Small intestine (tissue), 7 donors: ENCODE data around the gene ACTL7B. TPM values are rescaled to one million over a fixed set of nuclear protein-coding genes. Genes with fewer than 3 reads are reported as not detected.
"Not testable (repeated sequence)": the region's sequence is repeated elsewhere in the genome, so short reads cannot be mapped to it uniquely, and the experiment has no call there.

Experiments used
- DNase-seq, 2 donors: peaks; one replicate each; pipeline versions ENCODE4 v3.0.0 to v3.0.0-alpha.2; 2013
- FAIRE-seq: peaks from 2 replicates; lab custom pipeline; 2012; peaks lifted over from hg19 to GRCh38; lab: Jason Lieb, UNC
- H3K27ac ChIP-seq, 3 donors: one replicate each; pipeline ENCODE4 v1.5.1; 2013; ENCODE audit warnings: low read length in 2 of 3, mild to moderate bottlenecking in 2 of 3, control low read depth in 1 of 3, inconsistent platforms in 1 of 3, low read depth in 1 of 3, moderate library complexity in 1 of 3
- H3K27me3 ChIP-seq, 3 donors: one replicate each; pipeline ENCODE4 v1.6.1; 2013; ENCODE audit warnings: low read length in 3 of 3, inconsistent platforms in 1 of 3; ENCODE audit not compliant: control insufficient read depth in 3 of 3, insufficient read depth in 3 of 3
- H3K36me3 ChIP-seq, 3 donors: one replicate each; pipeline ENCODE4 v1.6.1; 2013; ENCODE audit warnings: low read length in 3 of 3, inconsistent platforms in 1 of 3, low read depth in 1 of 3, mild to moderate bottlenecking in 1 of 3, moderate library complexity in 1 of 3; ENCODE audit not compliant: control insufficient read depth in 3 of 3, insufficient read depth in 2 of 3
- H3K4me1 ChIP-seq, 3 donors: one replicate each; pipeline ENCODE4 v1.6.1; 2013; ENCODE audit warnings: low read length in 2 of 3, inconsistent platforms in 1 of 3, low read depth in 1 of 3, mild to moderate bottlenecking in 1 of 3, moderate library complexity in 1 of 3; ENCODE audit not compliant: control insufficient read depth in 3 of 3, insufficient read depth in 2 of 3
- H3K4me3 ChIP-seq, 3 donors: one replicate each; pipeline ENCODE4 v1.5.1; 2013; ENCODE audit warnings: low read length in 3 of 3, control low read depth in 1 of 3, inconsistent platforms in 1 of 3, low read depth in 1 of 3, mild to moderate bottlenecking in 1 of 3, moderate library complexity in 1 of 3
- H3K9me3 ChIP-seq, 2 donors: one replicate each; pipeline ENCODE4 v1.6.1; 2013; ENCODE audit warnings: low read depth in 1 of 2, low read length in 1 of 2; ENCODE audit not compliant: control insufficient read depth in 2 of 2, insufficient read depth in 1 of 2
- WGBS, 3 donors: extraction: QIAGEN DNeasy Blood & Tissue Kit; methylation state at CpG; one replicate each; pipeline ENCODE4 v1.1.7; 2013; 5-methylcytosine and 5-hydroxymethylcytosine counted together
- polyA plus RNA-seq, 4 donors: library from polyadenylated mRNA; stranded (reverse) in 3 of 4; unstranded in 1 of 4; fragments of 200-250 nt in 3 of 4; fragments of 120-200 nt in 1 of 4; gene quantifications; one replicate each; pipeline versions ENCODE4 v1.2.1 to v1.2.3, GENCODE V29; 2013
- donor health status: healthy with polysubstance abuse.
- donor health status: control.
- donor health status: control.
- donor health status: Bipolar disorder and iron deficiency.
- donor health status: healthy.

Gene ACTL7B
- polyA plus RNA-seq, 4 donors: not detected

DNA sequence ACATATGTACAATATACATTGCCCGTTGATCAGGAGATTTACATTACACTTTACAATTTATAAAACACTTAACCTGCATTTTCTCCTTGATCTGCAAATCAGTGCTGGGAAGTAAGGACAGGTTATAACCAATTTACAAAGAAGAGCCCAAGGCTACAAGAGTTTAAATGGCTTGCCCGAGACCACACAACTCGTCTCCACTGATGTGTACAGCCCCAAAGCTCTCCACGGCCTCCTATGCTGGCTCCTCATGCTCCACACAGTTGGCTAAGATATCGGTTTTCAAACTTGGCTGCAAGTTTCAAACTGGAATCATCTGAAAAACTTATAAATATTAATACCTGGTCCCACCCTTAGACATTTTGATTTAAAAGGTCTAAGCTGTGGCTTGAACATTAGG is 10.3 kb downstream of the ACTL7B start:
- Histone ChIP-seq H3K9me3 (no peaks in the 10 kb centered on the region), H3K4me1 (no peaks in the 10 kb centered on the region), H3K4me3 (no peak overlapping the region), H3K27ac (no peak overlapping the region), H3K36me3 (no peaks in the 10 kb centered on the region), H3K27me3 (no peaks in the 10 kb centered on the region)
- 85 to 87% (median 86%) methylated on average over 5 of the region's 5 CpGs for WGBS, 3 donors
- no peak for DNase-seq
- no peak for FAIRE-seq

DNA sequence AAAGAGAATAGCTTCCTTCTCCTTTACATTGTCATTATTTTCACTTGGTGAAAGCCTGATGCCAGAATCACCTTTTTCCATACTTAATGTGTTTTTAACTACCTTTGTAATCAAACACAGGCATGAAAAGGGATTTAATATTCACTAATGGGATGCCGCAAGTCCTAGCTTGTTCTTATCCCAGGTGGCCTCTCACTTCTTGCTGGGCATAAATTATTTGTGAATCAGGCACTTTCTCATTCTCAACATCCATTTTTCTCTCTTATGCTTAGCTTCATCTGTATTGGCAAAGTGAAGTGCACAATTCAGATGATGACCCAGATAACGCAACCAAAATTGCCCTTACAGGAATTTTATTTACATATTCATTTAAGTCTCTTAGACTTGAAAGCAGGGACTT is 10.9 kb downstream of the ACTL7B start:
- Histone ChIP-seq H3K4me3 (no peak overlapping the region), H3K27ac (no peak overlapping the region), H3K4me1 (no peaks in the 10 kb centered on the region), H3K9me3 (no peaks in the 10 kb centered on the region), H3K27me3 (no peaks in the 10 kb centered on the region), H3K36me3 (no peaks in the 10 kb centered on the region)
- DNase-seq: no peak
- FAIRE-seq: no peak
- 75 to 91% (median 85%) methylated on average over 2 of the region's 2 CpGs for WGBS, 3 donors

DNA sequence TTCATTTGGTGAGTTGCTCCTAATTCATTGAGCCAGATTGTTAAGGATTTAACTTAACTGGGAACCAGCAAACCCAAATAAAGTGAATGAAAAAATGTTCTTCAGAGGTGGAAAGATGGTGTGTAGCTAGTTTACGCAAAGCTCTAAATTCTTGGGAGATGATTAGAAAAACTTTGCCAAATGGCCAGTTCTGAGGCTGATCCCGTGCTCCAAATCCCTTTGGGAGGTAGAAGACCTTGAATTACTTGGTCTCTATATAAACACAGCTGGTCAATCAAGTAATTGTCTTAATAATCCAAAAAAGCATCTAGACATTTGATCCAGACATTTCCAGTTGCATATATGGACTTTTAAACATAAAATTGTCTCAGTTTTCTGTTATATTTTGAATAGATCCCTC is 11.4 kb downstream of the ACTL7B start:
- Histone ChIP-seq H3K27me3 (no peaks in the 10 kb centered on the region), H3K9me3 (no peaks in the 10 kb centered on the region), H3K4me1 (no peaks in the 10 kb centered on the region), H3K4me3 (no peak overlapping the region), H3K27ac (no peak overlapping the region), H3K36me3 (no peaks in the 10 kb centered on the region)
- DNase-seq: no peak
- WGBS, 3 donors: 46 to 52% (median 50%) methylated on average over 2 of the region's 2 CpGs
- FAIRE-seq: no peak

DNA sequence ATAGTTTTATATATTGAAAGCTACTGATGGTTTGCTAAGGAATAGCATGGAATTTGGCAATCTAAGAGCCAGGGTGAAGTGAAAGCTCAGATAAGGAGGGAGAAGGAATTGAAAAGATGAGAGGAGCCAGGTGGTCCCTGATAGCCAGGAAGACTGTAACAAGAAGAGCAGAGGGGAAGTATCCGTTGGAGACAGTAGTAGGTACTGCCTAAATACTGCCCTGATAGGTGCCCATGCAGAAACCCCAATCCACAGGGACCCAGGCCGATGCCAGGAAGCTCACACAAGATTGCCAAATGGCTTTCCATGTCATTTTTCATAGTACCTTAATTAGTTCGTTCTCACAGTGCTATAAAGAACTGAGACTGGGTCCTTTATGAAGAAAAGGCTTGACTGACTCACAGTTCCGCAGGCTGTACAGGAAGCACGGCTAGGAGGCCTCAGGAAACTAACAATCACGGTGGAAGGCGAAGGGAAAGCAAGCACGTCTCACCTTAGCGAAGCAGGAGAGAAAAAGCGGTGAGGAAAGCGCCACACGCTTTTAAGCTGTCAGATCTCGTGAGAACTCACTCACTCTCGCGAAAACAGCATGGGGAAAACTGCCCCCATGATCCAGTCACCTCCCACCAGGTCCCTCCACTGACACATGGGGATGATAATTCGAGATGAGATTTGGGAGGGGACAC is 13.0 kb downstream of the ACTL7B start:
- Histone ChIP-seq H3K4me3 (no peak overlapping the region), H3K27ac (no peak overlapping the region), H3K9me3 (no peaks in the 10 kb centered on the region), H3K36me3 (no peaks in the 10 kb centered on the region), H3K27me3 (no peaks in the 10 kb centered on the region), H3K4me1 (no peaks in the 10 kb centered on the region)
- DNase-seq (no peak), FAIRE-seq (no peak)
- WGBS, 3 donors: 62 to 77% (median 67%) methylated on average over 16 of the region's 16 CpGs

DNA sequence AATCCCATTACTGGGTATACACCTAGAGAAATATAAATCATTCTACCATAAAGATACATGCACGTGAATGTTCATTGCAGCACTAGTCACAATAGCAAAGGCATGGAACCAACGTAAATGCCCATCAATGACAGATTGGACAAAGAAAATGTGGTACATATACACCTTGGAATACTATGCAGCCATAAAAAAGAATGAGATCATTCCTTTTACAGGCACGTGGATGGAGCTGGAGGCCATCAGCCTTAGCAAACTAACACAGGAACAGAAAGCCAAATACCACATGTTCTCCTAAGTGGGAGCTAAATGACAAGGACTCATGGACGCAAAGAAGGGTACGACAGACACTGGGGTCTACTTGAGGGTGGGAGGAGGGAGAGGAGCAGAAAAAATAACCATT is 16.2 kb downstream of the ACTL7B start:
- H3K36me3 ChIP-seq, FAIRE-seq: not testable (repeated sequence)
- WGBS, 3 donors: 86 to 90% (median 89%) methylated on average over 5 of the region's 5 CpGs

DNA sequence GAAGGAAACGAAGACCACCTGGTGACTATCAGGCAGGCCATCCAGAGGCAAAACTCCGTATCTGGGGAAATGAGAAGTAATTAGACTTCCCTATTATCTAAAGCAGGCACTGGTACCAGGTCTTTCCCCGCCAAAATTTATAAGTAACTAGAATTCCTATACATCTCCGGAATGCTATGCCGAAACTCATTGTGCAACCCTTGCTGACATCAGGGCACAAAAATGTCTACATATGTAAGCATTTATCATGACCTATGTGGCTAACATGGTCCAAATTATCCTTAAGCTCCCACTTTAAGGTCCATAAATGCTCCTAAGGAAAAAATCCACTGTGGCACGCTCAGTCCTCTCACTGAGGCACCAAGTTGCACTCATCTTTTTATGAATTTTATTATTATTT is 17.8 kb downstream of the ACTL7B start:
- Histone ChIP-seq H3K36me3 (no peaks in the 10 kb centered on the region), H3K9me3 (no peaks in the 10 kb centered on the region)

More for the DNA sequence above, 16.2 kb downstream of the ACTL7B start:
- not testable (repeated sequence) for H3K9me3 ChIP-seq, H3K27ac ChIP-seq, H3K4me3 ChIP-seq, H3K27me3 ChIP-seq, H3K4me1 ChIP-seq, DNase-seq

DNA sequence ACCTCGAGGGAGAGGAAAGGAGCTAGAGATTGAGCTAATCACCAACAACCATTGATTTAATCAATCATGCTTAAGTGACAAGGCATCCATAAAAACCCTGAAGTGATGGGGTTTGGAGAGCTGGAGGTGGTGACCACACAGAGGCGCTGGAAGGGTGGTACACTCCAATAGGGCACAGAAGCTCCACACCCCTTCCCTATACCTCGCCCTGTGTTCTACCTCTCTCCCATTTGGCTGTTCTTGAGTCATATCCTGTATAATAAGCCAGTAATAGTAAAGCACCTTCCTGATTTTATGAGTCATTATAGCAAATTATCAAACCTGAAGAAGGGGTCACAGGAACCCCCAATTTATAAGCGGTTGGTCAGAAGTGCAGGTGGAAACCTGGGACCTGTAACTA is 18.3 kb downstream of the ACTL7B start:
- FAIRE-seq (no peak), DNase-seq (no peak)
- Histone ChIP-seq H3K9me3 (no peaks in the 10 kb centered on the region), H3K27me3 (no peaks in the 10 kb centered on the region), H3K36me3 (no peaks in the 10 kb centered on the region), H3K27ac (no peak overlapping the region), H3K4me1 (no peaks in the 10 kb centered on the region), H3K4me3 (no peak overlapping the region)
- 40 to 75% (median 58%) methylated on average over 4 of the region's 4 CpGs for WGBS, 3 donors

More for the DNA sequence above, 17.8 kb downstream of the ACTL7B start:
- no peaks in the 10 kb centered on the region for H3K27me3 ChIP-seq
- FAIRE-seq (no peak), DNase-seq (no peak)
- WGBS, 3 donors: 90 to 92% (median 92%) methylated on average over 6 of the region's 6 CpGs
- no peaks in the 10 kb centered on the region for H3K4me1 ChIP-seq
- H3K4me3 ChIP-seq: no peak overlapping the region
- H3K27ac ChIP-seq: no peak overlapping the region

DNA sequence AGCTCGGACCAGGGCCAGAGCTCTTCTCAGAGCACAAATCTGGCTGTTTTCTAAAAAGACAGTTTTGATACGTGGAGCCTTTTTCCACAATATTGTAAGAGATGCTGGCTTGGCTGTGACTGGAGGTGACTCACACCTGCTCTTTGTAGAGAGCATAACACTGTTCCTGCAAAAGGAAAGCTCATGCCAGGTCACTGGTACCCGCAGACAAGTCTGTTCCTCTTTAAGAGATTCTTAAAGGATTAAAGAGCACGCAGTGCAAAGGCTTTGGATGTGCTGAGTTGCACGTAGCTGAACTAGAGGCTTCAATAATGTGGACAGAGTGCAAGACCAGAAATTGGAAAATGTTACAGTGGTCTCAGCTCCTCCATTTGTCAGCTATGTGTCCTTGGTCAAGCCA is 19.0 kb downstream of the ACTL7B start:
- 58 to 73% (median 67%) methylated on average over 5 of the region's 5 CpGs for WGBS, 3 donors
- no peak overlapping the region for H3K27ac ChIP-seq
- FAIRE-seq (no peak), DNase-seq (no peak)
- no peaks in the 10 kb centered on the region for H3K27me3 ChIP-seq
- no peak overlapping the region for H3K4me3 ChIP-seq
- H3K36me3 ChIP-seq: no peaks in the 10 kb centered on the region
- H3K4me1 ChIP-seq: no peaks in the 10 kb centered on the region
- H3K9me3 ChIP-seq: no peaks in the 10 kb centered on the region

DNA sequence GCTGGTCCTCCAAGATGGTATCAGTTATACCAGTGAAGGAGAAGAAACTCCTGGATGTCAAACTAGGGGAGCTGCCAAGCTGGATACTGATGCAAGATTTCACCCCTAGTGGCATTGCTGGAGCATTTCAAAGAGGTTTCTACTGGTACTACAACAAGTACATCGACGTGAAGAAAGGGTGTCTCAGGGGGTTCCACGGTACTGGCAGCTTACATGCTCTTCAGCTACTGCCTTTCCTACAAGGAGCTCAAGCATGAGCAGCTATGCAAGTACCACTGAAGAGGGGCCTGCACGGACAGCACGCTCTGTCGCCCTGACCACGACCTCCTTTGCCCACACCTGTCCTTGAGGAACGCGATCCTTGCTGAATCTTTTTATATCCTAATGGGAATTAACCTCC is 19.5 kb downstream of the ACTL7B start:
- Histone ChIP-seq H3K27ac (no peak overlapping the region), H3K27me3 (no peaks in the 10 kb centered on the region), H3K4me3 (no peak overlapping the region), H3K9me3 (no peaks in the 10 kb centered on the region), H3K36me3 (no peaks in the 10 kb centered on the region), H3K4me1 (no peaks in the 10 kb centered on the region)
- no peak for FAIRE-seq
- WGBS, 3 donors: 86 to 90% (median 87%) methylated on average over 9 of the region's 9 CpGs
- no peak for DNase-seq
